ENCODE data around the gene STRIP2.
"Not testable (repeated sequence)": the region's sequence is repeated elsewhere in the genome, so short reads cannot be mapped to it uniquely, and the experiment has no call there.

Gene STRIP2

GRCh38 chr7:129394101-129394500 is 40.1 kb upstream of the STRIP2 start:
- Histone ChIP-seq H3K9me3 (no peaks in the 10 kb centered on the region), H3K27me3 (no peaks in the 10 kb centered on the region), H3K27ac (no peak overlapping the region), H3K36me3 (no peaks in the 10 kb centered on the region), H3K4me3 (ENCODE audit: low read depth in 1 of 2, low read length in 1 of 2) (no peak overlapping the region), H3K4me1 (ENCODE audit: control insufficient read depth in 1 of 2, insufficient read depth in 1 of 2, low read depth in 1 of 2, low read length in 1 of 2) (no peaks in the 10 kb centered on the region)
- no peak for TF ChIP-seq CTCF (IDR thresholded peaks at IDR 0.05)

GRCh38 chr7:129394982-129395914 is 39.0 kb upstream of the STRIP2 start:
- H3K27me3 ChIP-seq = no peaks in the 10 kb centered on the region
- H3K9me3 ChIP-seq = no peaks in the 10 kb centered on the region
- no peaks in the 10 kb centered on the region for H3K36me3 ChIP-seq
- H3K4me3 ChIP-seq (ENCODE audit: low read depth in 1 of 2, low read length in 1 of 2) = no peak overlapping the region
- H3K4me1 ChIP-seq (ENCODE audit: control insufficient read depth in 1 of 2, insufficient read depth in 1 of 2, low read depth in 1 of 2, low read length in 1 of 2) = no peaks in the 10 kb centered on the region
- H3K27ac ChIP-seq = no peak overlapping the region
- no peak for TF ChIP-seq CTCF (IDR thresholded peaks at IDR 0.05)

- H3K27me3 ChIP-seq = no peaks in the 10 kb centered on the region
- no peak overlapping the region for H3K4me3 ChIP-seq (ENCODE audit: low read depth in 1 of 2, low read length in 1 of 2)
- H3K27ac ChIP-seq = no peak overlapping the region
- H3K9me3 ChIP-seq = no peaks in the 10 kb centered on the region
- no peaks in the 10 kb centered on the region for H3K36me3 ChIP-seq
- no peaks in the 10 kb centered on the region for H3K4me1 ChIP-seq (ENCODE audit: control insufficient read depth in 1 of 2, insufficient read depth in 1 of 2, low read depth in 1 of 2, low read length in 1 of 2)
- no peak for TF ChIP-seq CTCF (IDR thresholded peaks at IDR 0.05)
These were observed 32.8 kb upstream of the STRIP2 start for GRCh38 chr7:129401228-129401966.

- H3K4me1 ChIP-seq (ENCODE audit: control insufficient read depth in 1 of 2, insufficient read depth in 1 of 2, low read depth in 1 of 2, low read length in 1 of 2) = no peaks in the 10 kb centered on the region
- H3K27ac ChIP-seq = no peak overlapping the region
- H3K36me3 ChIP-seq = peaks cover 3% of the 10 kb centered on the region
- no peaks in the 10 kb centered on the region for H3K27me3 ChIP-seq
- TF ChIP-seq CTCF (IDR thresholded peaks at IDR 0.05) = no peak
- no peaks in the 10 kb centered on the region for H3K9me3 ChIP-seq
- H3K4me3 ChIP-seq (ENCODE audit: low read depth in 1 of 2, low read length in 1 of 2) = no peak overlapping the region
These were observed 32.0 kb upstream of the STRIP2 start for GRCh38 chr7:129401967-129402860.

- no peak for TF ChIP-seq CTCF (IDR thresholded peaks at IDR 0.05)
- no peak overlapping the region for H3K27ac ChIP-seq
- H3K4me1 ChIP-seq (ENCODE audit: control insufficient read depth in 1 of 2, insufficient read depth in 1 of 2, low read depth in 1 of 2, low read length in 1 of 2) = no peaks in the 10 kb centered on the region
- H3K4me3 ChIP-seq (ENCODE audit: low read depth in 1 of 2, low read length in 1 of 2) = no peak overlapping the region
- H3K27me3 ChIP-seq = no peaks in the 10 kb centered on the region
- no peaks in the 10 kb centered on the region for H3K9me3 ChIP-seq
- peaks cover 7% of the 10 kb centered on the region for H3K36me3 ChIP-seq
These were observed 28.7 kb upstream of the STRIP2 start for GRCh38 chr7:129405527-129405926.

- H3K27ac ChIP-seq; H3K4me3 ChIP-seq (ENCODE audit: low read depth in 1 of 2, low read length in 1 of 2); H3K4me1 ChIP-seq (ENCODE audit: control insufficient read depth in 1 of 2, insufficient read depth in 1 of 2, low read depth in 1 of 2, low read length in 1 of 2); H3K9me3 ChIP-seq; H3K36me3 ChIP-seq; H3K27me3 ChIP-seq: not testable (repeated sequence)
These were observed 24.0 kb upstream of the STRIP2 start for GRCh38 chr7:129410238-129410637.
